GM21423 (cell line): ENCODE measurements around the gene SON.
"Not testable (repeated sequence)": the region's sequence is repeated elsewhere in the genome, so short reads cannot be mapped to it uniquely, and the experiment has no call there.

Source experiments
- ATAC-seq: cut with Tn5 transposase; IDR thresholded peaks from one replicate; pipeline ENCODE4 v1.9.1; 2021; ENCODE audit warnings: mild to moderate bottlenecking, moderate library complexity; ENCODE audit not compliant: unreplicated experiment

SON gene, protein sequence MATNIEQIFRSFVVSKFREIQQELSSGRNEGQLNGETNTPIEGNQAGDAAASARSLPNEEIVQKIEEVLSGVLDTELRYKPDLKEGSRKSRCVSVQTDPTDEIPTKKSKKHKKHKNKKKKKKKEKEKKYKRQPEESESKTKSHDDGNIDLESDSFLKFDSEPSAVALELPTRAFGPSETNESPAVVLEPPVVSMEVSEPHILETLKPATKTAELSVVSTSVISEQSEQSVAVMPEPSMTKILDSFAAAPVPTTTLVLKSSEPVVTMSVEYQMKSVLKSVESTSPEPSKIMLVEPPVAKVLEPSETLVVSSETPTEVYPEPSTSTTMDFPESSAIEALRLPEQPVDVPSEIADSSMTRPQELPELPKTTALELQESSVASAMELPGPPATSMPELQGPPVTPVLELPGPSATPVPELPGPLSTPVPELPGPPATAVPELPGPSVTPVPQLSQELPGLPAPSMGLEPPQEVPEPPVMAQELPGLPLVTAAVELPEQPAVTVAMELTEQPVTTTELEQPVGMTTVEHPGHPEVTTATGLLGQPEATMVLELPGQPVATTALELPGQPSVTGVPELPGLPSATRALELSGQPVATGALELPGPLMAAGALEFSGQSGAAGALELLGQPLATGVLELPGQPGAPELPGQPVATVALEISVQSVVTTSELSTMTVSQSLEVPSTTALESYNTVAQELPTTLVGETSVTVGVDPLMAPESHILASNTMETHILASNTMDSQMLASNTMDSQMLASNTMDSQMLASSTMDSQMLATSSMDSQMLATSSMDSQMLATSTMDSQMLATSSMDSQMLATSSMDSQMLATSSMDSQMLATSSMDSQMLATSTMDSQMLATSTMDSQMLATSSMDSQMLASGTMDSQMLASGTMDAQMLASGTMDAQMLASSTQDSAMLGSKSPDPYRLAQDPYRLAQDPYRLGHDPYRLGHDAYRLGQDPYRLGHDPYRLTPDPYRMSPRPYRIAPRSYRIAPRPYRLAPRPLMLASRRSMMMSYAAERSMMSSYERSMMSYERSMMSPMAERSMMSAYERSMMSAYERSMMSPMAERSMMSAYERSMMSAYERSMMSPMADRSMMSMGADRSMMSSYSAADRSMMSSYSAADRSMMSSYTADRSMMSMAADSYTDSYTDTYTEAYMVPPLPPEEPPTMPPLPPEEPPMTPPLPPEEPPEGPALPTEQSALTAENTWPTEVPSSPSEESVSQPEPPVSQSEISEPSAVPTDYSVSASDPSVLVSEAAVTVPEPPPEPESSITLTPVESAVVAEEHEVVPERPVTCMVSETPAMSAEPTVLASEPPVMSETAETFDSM (N-terminal part only)

DNA sequence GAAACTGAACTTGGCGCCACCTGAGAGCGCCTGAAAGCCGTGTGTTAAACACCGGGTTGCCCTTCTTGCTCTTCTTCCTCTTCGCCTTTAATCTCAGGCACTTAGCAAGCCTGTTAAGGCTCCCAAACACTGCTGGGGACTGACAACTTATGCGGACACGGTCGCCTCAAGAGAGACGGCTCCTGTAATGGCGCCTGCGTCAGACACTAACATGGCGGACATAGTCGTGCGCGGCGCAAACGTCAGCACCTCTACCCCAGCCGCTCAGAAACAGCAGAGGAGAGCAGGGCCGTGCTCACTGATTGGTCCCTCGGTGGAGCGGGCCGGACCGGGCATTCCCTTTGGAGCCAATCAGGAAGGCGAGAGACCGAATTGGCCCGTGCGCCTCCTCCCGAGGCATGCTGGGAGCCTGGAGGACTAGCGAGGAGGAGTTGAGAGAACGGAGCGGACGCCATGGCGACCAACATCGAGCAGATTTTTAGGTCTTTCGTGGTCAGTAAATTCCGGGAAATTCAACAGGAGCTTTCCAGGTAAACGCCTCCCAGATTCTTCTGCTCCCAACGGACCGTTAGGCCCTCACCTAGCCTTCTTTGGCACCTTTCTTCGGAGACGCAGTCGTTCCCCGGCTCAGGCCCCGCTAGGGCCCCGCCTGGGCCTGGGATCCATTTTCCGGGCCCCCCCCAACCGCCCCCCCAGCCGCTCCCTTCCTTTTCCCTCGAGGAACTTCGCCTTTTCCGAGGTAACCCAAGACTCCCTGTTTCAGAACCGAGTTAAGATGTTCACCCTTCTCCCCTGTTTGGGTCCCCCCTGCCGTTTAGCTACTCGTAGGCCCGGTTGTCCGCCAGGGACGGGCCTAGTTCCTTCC lies at the start of gene SON:
SON (plus strand) TSS at position 399 of the 865 bp plus-strand sequence; CDS start at position 454, 55 bp downstream.
- peak; percentile 95 for ATAC-seq

DNA sequence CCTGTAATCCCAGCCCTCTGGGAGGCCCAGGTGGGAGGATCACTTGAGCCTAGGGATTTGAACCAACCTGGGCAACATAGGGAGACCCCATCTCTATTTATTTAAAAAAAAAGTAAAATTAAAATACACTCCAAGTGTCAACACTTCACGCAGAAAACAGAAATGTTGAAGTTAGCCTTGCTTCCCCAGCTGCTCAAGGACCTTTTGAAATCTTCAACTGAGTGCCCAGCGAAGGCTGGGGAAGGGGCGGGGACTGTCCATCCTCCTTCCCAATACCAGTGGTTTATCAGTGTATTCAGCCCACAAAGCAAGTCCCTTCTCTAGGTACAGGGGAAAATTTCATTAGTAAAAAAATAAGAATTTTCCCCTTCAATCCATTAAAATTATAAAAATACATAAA lies 49.1 kb upstream of the SON start:
- no peak for ATAC-seq

GRCh38 chr21:33495743-33496142 lies 47.1 kb upstream of the SON start:
- ATAC-seq: no peak

- no peak for ATAC-seq
Measured at GRCh38 chr21:33496345-33496744, 46.5 kb upstream of the SON start.

DNA sequence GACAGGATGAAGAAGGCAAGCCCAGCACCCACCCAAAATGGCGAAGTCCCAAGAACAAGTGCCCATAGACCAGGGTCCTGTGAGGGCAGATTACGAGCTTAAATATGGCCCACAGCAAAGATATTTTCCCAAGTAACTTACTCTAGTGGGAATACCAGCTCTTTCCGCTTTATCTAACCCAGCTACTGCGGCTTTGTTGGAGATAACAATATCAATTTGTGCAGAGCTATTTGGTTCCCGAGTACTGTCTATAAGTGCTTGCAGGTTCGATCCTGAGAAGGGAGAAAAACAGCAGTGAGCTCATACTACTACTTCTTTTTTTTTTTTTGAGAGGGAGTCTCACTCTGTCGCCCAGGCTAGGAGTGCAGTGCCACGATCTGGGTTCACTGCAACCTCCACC lies 37.0 kb upstream of the SON start:
- ATAC-seq: no peak

GRCh38 chr21:33507003-33507402 lies 35.8 kb upstream of the SON start:
- ATAC-seq: not testable (repeated sequence)

GRCh38 chr21:33510826-33511225 lies 32.0 kb upstream of the SON start:
- no peak for ATAC-seq

GRCh38 chr21:33511639-33512038 lies 31.2 kb upstream of the SON start:
- no peak for ATAC-seq

DNA sequence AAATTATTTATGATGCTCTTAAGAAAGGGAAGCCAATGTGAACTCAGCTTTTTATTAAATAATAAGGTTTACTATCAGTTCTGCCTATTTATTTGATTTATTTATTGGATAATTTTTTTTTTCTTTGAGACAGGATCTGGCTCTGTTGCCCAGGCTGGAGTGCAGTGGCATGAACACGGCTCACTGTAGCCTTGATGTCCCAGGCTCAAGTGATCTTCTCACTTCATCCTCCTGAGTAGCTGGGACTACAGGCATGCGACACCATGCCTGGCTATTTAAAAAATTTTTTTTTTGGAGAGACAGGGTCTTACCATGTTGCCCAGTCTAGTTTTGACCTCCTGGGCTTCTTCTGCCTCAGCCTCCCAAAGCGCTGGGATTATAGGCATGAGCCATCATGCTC lies 30.4 kb upstream of the SON start:
- ATAC-seq: no peak

DNA sequence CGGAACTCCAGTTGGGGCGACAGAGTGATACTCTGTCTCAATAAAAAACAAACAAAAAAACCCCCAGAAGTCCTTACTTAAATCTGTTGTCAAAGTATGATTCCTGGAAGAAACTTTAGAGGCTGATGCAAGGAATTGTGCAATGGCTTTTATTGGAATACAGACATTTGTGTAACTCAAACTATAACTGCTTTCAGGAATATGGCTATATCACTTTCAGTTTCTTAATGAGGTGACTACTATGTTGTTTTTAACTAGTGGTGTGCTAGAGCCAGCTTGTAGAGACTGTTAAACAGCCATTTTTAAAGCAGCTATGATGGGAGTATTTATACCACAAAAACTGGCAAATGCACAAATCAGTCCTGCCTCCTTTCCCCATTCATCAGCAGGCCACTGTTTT lies 28.6 kb upstream of the SON start:
- no peak for ATAC-seq

DNA sequence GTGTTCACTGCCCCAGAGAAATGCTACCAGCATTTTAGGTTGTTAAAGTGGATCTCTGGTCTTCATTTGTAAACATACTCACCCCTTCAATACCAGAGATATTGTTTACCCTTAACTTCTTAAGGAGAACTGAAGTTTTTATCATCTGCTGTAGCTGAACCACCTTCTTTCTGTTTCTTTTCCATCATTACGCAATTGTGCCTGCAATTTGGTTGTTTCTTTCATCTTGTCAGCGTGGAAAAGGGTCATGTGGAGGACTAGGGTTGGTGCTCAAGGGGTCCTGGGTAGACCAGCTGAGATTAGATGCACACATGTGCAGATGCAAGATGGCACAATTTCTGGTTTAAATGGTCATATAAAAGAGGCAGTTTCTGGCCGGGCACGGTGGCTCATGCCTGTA lies 23.9 kb upstream of the SON start:
- ATAC-seq: no peak

DNA sequence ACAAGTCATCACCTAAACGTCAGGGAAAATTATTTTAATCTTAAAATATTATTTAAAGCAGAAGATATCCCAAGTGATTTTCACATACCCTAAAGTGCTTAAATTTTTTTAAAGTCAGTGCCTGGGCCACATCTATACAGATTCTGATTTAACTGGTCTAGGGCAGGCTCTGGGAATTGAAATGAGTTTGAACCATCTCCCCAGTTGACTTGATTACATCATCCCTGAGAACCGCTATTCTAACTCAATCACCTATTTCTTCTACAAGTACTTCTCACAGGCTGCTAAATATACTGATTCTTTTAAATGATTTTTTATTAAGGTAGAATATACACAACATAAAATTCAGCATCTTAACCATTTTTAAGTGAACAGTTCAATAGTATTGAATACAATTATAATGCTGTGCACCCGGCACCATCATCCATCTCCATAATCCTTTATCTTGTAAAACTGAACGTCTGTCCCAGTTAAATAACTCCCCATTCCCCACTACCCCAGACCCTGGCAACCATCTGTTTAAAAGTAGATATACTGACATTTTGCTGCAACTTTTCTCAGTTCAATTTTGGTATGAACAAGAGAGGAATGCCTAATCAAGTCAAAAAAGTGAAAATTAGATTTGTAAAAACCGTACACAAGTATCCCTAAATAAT lies 20.4 kb upstream of the SON start:
- no peak for ATAC-seq

DNA sequence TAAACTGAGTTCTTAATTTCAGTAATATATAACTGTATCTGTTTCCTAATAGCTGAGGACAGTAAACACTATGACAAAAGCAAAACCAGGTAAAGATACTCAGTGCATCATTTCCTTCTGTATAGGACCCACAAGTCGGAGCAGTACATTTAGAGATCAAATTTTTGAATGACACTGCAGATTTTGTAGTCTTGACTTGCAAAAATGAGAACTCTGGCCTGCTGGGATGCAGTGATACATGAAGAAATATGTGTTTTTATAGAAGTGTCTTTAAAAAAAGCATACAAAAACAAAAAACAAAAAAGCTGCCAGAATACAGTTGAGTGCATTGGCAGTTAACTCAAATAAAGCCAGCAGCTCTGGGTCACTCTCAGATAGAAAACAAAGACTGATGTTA lies 19.9 kb upstream of the SON start:
- ATAC-seq: no peak

- ATAC-seq: no peak
Measured at GRCh38 chr21:33531007-33531406, 11.8 kb upstream of the SON start.

GRCh38 chr21:33537212-33537611 lies 5.6 kb upstream of the SON start:
- no peak for ATAC-seq

GRCh38 chr21:33539616-33540015 lies 3.2 kb upstream of the SON start:
- no peak for ATAC-seq

DNA sequence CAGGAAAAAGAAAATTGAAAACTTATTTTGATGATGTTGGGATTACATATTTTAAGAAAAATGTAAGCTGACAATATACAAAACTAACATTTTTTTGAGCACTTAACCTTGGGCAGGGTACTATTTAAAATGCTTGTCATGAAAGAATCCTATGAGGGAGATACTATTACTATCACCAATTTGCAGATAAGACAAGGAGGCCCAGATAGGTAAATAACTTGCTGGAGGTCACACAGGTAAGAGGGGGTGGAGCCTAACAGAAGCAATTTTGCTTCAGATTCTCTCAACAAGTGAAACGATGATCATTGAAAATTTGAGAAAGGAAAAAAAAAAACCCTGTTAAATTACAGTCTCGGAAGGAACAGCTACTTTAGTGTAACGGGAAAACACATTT lies 2.1 kb upstream of the SON start:
- ATAC-seq: no peak

DNA sequence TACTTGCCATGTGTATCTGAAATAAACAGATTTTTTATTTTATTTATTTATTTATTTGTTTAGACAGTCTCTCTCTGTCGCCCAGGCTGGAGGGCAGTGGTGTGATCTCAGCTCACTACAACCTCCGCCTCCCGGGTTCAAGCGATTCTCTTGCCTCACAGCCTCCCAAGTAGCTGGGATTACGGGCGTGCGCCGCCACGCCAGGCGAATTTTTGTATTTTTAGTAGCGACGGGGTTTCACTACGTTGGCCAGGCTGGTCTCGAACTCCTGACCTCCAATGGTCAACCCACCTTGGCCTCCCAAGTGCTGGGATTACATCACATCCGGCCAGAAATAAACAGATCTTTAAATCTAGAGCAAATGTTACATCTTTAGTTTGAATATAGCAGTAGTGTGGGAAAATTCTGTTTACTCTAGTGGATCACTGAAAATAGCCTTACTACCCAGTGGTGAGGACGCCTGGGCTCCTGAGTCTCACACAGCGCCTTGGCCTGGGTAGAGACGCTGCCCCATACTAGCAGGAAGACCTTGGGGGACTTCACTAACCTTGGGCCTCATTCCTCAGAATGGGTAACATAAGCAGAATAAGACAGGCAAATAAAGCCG lies 1.6 kb upstream of the SON start:
- ATAC-seq: no peak
